GM19438 (cell line): ENCODE measurements around the gene ARHGEF11.
A peak's percentile ranks its signal among the peaks of the same experiment; 100 is the strongest.

Source experiments
- ATAC-seq: cut with Tn5 transposase; IDR thresholded peaks from one replicate; pipeline ENCODE4 v1.9.1; 2021; ENCODE audit warnings: low read depth; ENCODE audit not compliant: unreplicated experiment

The ARHGEF11 gene

GRCh38 chr1:156898971-156899664 is 146.4 kb downstream of the ARHGEF11 start:
- no peak for ATAC-seq

- no peak for ATAC-seq
Observed at GRCh38 chr1:156898161-156898566, 147.4 kb downstream of the ARHGEF11 start.

- no peak for ATAC-seq
Observed at GRCh38 chr1:156897078-156897825, 148.3 kb downstream of the ARHGEF11 start.

GRCh38 chr1:156896490-156897033 is 149.0 kb downstream of the ARHGEF11 start:
- ATAC-seq, result no peak

- ATAC-seq, result no peak
Observed at GRCh38 chr1:156895927-156896326, 149.6 kb downstream of the ARHGEF11 start.

GRCh38 chr1:156895455-156895812 is 150.1 kb downstream of the ARHGEF11 start:
- no peak for ATAC-seq

GRCh38 chr1:156894711-156895454 is 150.7 kb downstream of the ARHGEF11 start:
- ATAC-seq, result no peak

GRCh38 chr1:156894001-156894400 is 151.5 kb downstream of the ARHGEF11 start:
- ATAC-seq, result no peak

GRCh38 chr1:156893048-156893953 is 152.2 kb downstream of the ARHGEF11 start, which contains the start of gene PEAR1:
Gene PEAR1, plus strand, starts transcription at chr1:156893718. Its CDS starts 10,209 bp downstream, at chr1:156903927.
- no peak for ATAC-seq

GRCh38 chr1:156892190-156893047 is 153.1 kb downstream of the ARHGEF11 start:
- ATAC-seq, result peak; percentile 72

- no peak for ATAC-seq
Observed at GRCh38 chr1:156889802-156890580, 155.6 kb downstream of the ARHGEF11 start.

GRCh38 chr1:156887734-156888133 is 157.8 kb downstream of the ARHGEF11 start:
- ATAC-seq, result no peak

GRCh38 chr1:156887317-156887716 is 158.2 kb downstream of the ARHGEF11 start:
- ATAC-seq, result no peak

GRCh38 chr1:156886583-156887281 is 158.8 kb downstream of the ARHGEF11 start:
- no peak for ATAC-seq

- ATAC-seq, result no peak
Observed at GRCh38 chr1:156885880-156886355, 159.6 kb downstream of the ARHGEF11 start.

- no peak for ATAC-seq
Observed at GRCh38 chr1:156885314-156885713, 160.2 kb downstream of the ARHGEF11 start.
